OCI-LY3 (cell line): ENCODE data around the gene DAAM2.

ENCODE experiments used
- H2AFZ ChIP-seq: fragments of 200-600, 300-600 bp; shearing (Covaris generic); 2 replicates; pipeline ENCODE4 v1.6.0; 2014; ENCODE audit warnings: antibody characterized with exemption, low read depth, low read length
- H3K27ac ChIP-seq: fragments of 200-600, 300-600 bp; sonication (generic); 2 replicates; pipeline ENCODE4 v1.5.1; 2014; ENCODE audit warnings: mild to moderate bottlenecking, low read length, moderate library complexity, mixed read lengths
- H3K27me3 ChIP-seq: fragments of 200-600, 300-600 bp; sonication (generic); 2 replicates; pipeline ENCODE4 v1.6.1; 2014; ENCODE audit warnings: low read depth, low read length, mixed read lengths
- H3K36me3 ChIP-seq: fragments of 200-600, 300-600 bp; sonication (generic); replicated peaks from 2 replicates; pipeline ENCODE3; 2014; ENCODE audit warnings: low read depth, low read length, mixed read lengths
- H3K4me1 ChIP-seq: fragments of 300-600, 200-600 bp; sonication (generic); 2 replicates; pipeline ENCODE4 v1.6.1; 2014; ENCODE audit warnings: low read length, mixed read lengths
- H3K4me2 ChIP-seq: fragments of 200-600, 300-600 bp; sonication (generic); 2 replicates; pipeline ENCODE4 v1.6.1; 2014; ENCODE audit warnings: low read length, mixed read lengths
- H3K4me3 ChIP-seq: fragments of 300-600, 200-600 bp; sonication (generic); 2 replicates; pipeline ENCODE4 v1.5.1; 2014; ENCODE audit warnings: antibody characterized with exemption, mild to moderate bottlenecking, low read length, moderate library complexity
- H3K79me2 ChIP-seq: fragments of 300-600, 200-600 bp; shearing (Covaris generic); 2 replicates; pipeline ENCODE4 v1.6.1; 2014; ENCODE audit warnings: mild to moderate bottlenecking, low read length, mixed read lengths
- H3K9ac ChIP-seq: fragments of 300-600, 200-600 bp; shearing (Covaris generic); 2 replicates; pipeline ENCODE4 v1.6.0; 2014; ENCODE audit warnings: mild to moderate bottlenecking, low read length, moderate library complexity
- H3K9me3 ChIP-seq: fragments of 200-600, 300-600 bp; shearing (Covaris generic); 2 replicates; pipeline ENCODE4 v1.6.1; 2014; ENCODE audit warnings: low read length, mixed read lengths; ENCODE audit not compliant: insufficient read depth
- H4K20me1 ChIP-seq: fragments of 200-600, 300-600 bp; sonication (generic); 2 replicates; pipeline ENCODE4 v1.6.1; 2016; ENCODE audit warnings: low read length, mixed read lengths; ENCODE audit not compliant: insufficient read depth
- CTCF ChIP-seq: fragments of 200-600, 300-600 bp; sonication (generic); IDR thresholded peaks from 2 replicates; pipeline ENCODE4 v1.5.1; 2014; ENCODE audit warnings: antibody characterized with exemption, low read length, low read depth
- EZH2phosphoT487 ChIP-seq: fragments of 200-600 bp; shearing (Covaris generic); IDR thresholded peaks from 2 replicates; pipeline ENCODE4 v1.6.1; 2018; ENCODE audit warnings: antibody characterized with exemption, mixed run types, low read depth

Gene DAAM2

GRCh38 chr6:39839445-39839844 lies 47.3 kb downstream of the DAAM2 start:
- Histone ChIP-seq H3K4me2 (no peak overlapping the region), H3K79me2 (no peaks in the 10 kb centered on the region)

GRCh38 chr6:39840781-39841180 lies 48.6 kb downstream of the DAAM2 start:
- no peaks in the 10 kb centered on the region for H3K4me1 ChIP-seq
- H3K4me2 ChIP-seq = no peak overlapping the region
- no peaks in the 10 kb centered on the region for H3K79me2 ChIP-seq
- no peak overlapping the region for H3K4me3 ChIP-seq
- no peaks in the 10 kb centered on the region for H4K20me1 ChIP-seq
- TF ChIP-seq CTCF = no peak
- TF ChIP-seq EZH2phosphoT487 = no peak
- no peaks in the 10 kb centered on the region for H3K9me3 ChIP-seq
- H3K9ac ChIP-seq = no peak overlapping the region
- no peaks in the 10 kb centered on the region; the same call in 1 of the 2 replicates for H3K27me3 ChIP-seq
- no peaks in the 10 kb centered on the region for H3K36me3 ChIP-seq
- no peak overlapping the region for H3K27ac ChIP-seq
- no peak overlapping the region for H2AFZ ChIP-seq

More at GRCh38 chr6:39839445-39839844, 47.3 kb downstream of the DAAM2 start:
- H3K27me3 ChIP-seq = peaks cover 4% of the 10 kb centered on the region
- H3K4me1 ChIP-seq = no peaks in the 10 kb centered on the region
- no peaks in the 10 kb centered on the region for H3K36me3 ChIP-seq
- no peak overlapping the region for H3K9ac ChIP-seq
- no peaks in the 10 kb centered on the region for H4K20me1 ChIP-seq
- H3K9me3 ChIP-seq = no peaks in the 10 kb centered on the region
- TF ChIP-seq CTCF (no peak), EZH2phosphoT487 (no peak)
- no peak overlapping the region for H2AFZ ChIP-seq
- H3K4me3 ChIP-seq = no peak overlapping the region
- H3K27ac ChIP-seq = no peak overlapping the region

GRCh38 chr6:39841291-39841690 lies 49.1 kb downstream of the DAAM2 start:
- Histone ChIP-seq H3K36me3 (no peaks in the 10 kb centered on the region), H3K9me3 (no peaks in the 10 kb centered on the region)

GRCh38 chr6:39841923-39842322 lies 49.7 kb downstream of the DAAM2 start:
- H3K9me3 ChIP-seq = no peaks in the 10 kb centered on the region
- no peak overlapping the region for H3K4me2 ChIP-seq
- no peak overlapping the region for H3K4me3 ChIP-seq

More at GRCh38 chr6:39841291-39841690, 49.1 kb downstream of the DAAM2 start:
- Histone ChIP-seq H3K27ac (no peak overlapping the region), H4K20me1 (no peaks in the 10 kb centered on the region), H3K79me2 (no peaks in the 10 kb centered on the region), H3K4me1 (no peaks in the 10 kb centered on the region), H2AFZ (no peak overlapping the region), H3K27me3 (no peaks in the 10 kb centered on the region; the same call in 1 of the 2 replicates), H3K4me3 (no peak overlapping the region), H3K9ac (no peak overlapping the region), H3K4me2 (no peak overlapping the region)
- TF ChIP-seq CTCF (no peak), EZH2phosphoT487 (no peak)

More at GRCh38 chr6:39841923-39842322, 49.7 kb downstream of the DAAM2 start:
- no peaks in the 10 kb centered on the region for H3K79me2 ChIP-seq
- no peak overlapping the region for H3K27ac ChIP-seq
- H3K36me3 ChIP-seq = no peaks in the 10 kb centered on the region
- TF ChIP-seq CTCF = no peak
- no peak for TF ChIP-seq EZH2phosphoT487
- no peak overlapping the region for H2AFZ ChIP-seq
- no peak overlapping the region for H3K9ac ChIP-seq
- H3K27me3 ChIP-seq = no peaks in the 10 kb centered on the region; the same call in 1 of the 2 replicates
- H3K4me1 ChIP-seq = no peaks in the 10 kb centered on the region
- H4K20me1 ChIP-seq = no peaks in the 10 kb centered on the region
